PFSK-1 (cell line): ENCODE data around the gene MGAT4C.

Experiments used
- POLR2AphosphoS5 ChIP-seq: IDR thresholded peaks from 2 replicates; pipeline ENCODE4 v1.6.1; 2012; ENCODE audit warnings: low read depth, mild to moderate bottlenecking, control low read depth, low read length, moderate library complexity
- SIN3A ChIP-seq: IDR thresholded peaks from 2 replicates; pipeline ENCODE4 v1.6.1; 2012; ENCODE audit warnings: mild to moderate bottlenecking, low read length, moderate library complexity, borderline replicate concordance; ENCODE audit not compliant: insufficient read depth
- TAF1 ChIP-seq: IDR thresholded peaks from 2 replicates; pipeline ENCODE4 v1.6.1; 2012; ENCODE audit warnings: low read length, control low read depth, borderline replicate concordance; ENCODE audit not compliant: insufficient read depth
- TF ChIP-seq, protein P1 (sequence below), 2 experiments: IDR thresholded peaks; 2 replicates each; pipeline versions ENCODE4 v1.6.1 to v1.8.0; 2011 to 2012; ENCODE audit warnings: low read depth in 2 of 2, low read length in 2 of 2, control low read depth in 1 of 2, inconsistent platforms in 1 of 2, mild to moderate bottlenecking in 1 of 2, moderate library complexity in 1 of 2; ENCODE audit not compliant: insufficient read depth in 1 of 2

DNA sequence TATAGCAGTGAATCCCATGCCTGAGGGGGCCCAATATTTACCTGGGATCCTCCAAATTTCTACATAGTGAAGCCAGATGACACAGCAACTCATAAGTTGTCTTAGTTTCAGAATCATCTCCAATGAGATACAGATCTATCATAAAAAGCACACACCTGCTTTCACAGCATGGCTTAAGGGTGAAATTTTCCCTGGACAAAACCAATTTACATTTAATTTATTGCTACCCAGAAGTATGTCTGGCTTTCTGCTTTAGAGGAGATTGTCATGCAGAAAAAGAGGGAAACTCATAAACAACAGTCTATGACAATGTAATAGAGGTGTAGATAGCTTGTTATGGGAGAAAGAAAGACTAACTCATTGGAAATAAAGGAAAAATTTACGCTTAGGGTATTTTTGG lies 113.0 kb downstream of the MGAT4C start:
- TF ChIP-seq, protein P1, sequence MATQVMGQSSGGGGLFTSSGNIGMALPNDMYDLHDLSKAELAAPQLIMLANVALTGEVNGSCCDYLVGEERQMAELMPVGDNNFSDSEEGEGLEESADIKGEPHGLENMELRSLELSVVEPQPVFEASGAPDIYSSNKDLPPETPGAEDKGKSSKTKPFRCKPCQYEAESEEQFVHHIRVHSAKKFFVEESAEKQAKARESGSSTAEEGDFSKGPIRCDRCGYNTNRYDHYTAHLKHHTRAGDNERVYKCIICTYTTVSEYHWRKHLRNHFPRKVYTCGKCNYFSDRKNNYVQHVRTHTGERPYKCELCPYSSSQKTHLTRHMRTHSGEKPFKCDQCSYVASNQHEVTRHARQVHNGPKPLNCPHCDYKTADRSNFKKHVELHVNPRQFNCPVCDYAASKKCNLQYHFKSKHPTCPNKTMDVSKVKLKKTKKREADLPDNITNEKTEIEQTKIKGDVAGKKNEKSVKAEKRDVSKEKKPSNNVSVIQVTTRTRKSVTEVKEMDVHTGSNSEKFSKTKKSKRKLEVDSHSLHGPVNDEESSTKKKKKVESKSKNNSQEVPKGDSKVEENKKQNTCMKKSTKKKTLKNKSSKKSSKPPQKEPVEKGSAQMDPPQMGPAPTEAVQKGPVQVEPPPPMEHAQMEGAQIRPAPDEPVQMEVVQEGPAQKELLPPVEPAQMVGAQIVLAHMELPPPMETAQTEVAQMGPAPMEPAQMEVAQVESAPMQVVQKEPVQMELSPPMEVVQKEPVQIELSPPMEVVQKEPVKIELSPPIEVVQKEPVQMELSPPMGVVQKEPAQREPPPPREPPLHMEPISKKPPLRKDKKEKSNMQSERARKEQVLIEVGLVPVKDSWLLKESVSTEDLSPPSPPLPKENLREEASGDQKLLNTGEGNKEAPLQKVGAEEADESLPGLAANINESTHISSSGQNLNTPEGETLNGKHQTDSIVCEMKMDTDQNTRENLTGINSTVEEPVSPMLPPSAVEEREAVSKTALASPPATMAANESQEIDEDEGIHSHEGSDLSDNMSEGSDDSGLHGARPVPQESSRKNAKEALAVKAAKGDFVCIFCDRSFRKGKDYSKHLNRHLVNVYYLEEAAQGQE (IDR thresholded peaks at IDR 0.05; ENCODE audit: insufficient read depth in 1 of 2, low read depth in 2 of 2, low read length in 2 of 2), result no peak
- TF ChIP-seq TAF1, result no peak
- no peak for TF ChIP-seq POLR2AphosphoS5
- TF ChIP-seq SIN3A, result no peak
